SK-N-SH treated with all-trans-retinoic acid at 6 μM for 48 hours (cell line): ENCODE measurements around the gene UNC5B.

Experiments used
- ATAC-seq: fragments of 200-7000 bp; cut with Tn5 transposase; 3 replicates; pipeline ENCODE4 v1.9.1; 2020; ENCODE audit warnings: mild to moderate bottlenecking, moderate library complexity
- ARNTL ChIP-seq: fragments of 450-650 bp; formaldehyde crosslinking; IDR thresholded peaks from 2 replicates; pipeline ENCODE4 v1.5.0; 2020; ENCODE audit warnings: low read depth, mild to moderate bottlenecking, moderate library complexity, borderline replicate concordance
- BACH2 ChIP-seq: fragments of 250-450 bp; sonication (Bioruptor Pico); IDR thresholded peaks from 2 replicates; pipeline ENCODE4 v1.9.0; 2021; ENCODE audit warnings: mild to moderate bottlenecking, borderline replicate concordance
- CSDC2 ChIP-seq: fragments of 250-450 bp; sonication (Bioruptor Pico); IDR thresholded peaks from 2 replicates; pipeline ENCODE4 v1.5.0; 2020; ENCODE audit warnings: mild to moderate bottlenecking, moderate library complexity
- ISL1 ChIP-seq: fragments of 250-450 bp; sonication (Bioruptor Pico); IDR thresholded peaks from 2 replicates; pipeline ENCODE4 v2.1.2; 2022; ENCODE audit warnings: mild to moderate bottlenecking, moderate library complexity
- OSR1 ChIP-seq: fragments of 250-450 bp; sonication (Bioruptor Pico); IDR thresholded peaks from 2 replicates; pipeline ENCODE4 v1.8.0; 2022; ENCODE audit warnings: moderate library complexity, mild to moderate bottlenecking, inconsistent platforms
- PPARA ChIP-seq: fragments of 250-450 bp; sonication (Bioruptor Pico); IDR thresholded peaks from 2 replicates; pipeline ENCODE4 v1.5.0; 2020; ENCODE audit warnings: mild to moderate bottlenecking, borderline replicate concordance
- RARB ChIP-seq: fragments of 250-450 bp; sonication (Bioruptor Pico); IDR thresholded peaks from 2 replicates; pipeline ENCODE4 v1.8.0; 2021; ENCODE audit warnings: mild to moderate bottlenecking, moderate library complexity
- SNAI2 ChIP-seq: fragments of 250-450 bp; sonication (Bioruptor Pico); IDR thresholded peaks from 2 replicates; pipeline ENCODE4 v1.5.0; 2020; ENCODE audit warnings: mild to moderate bottlenecking, moderate library complexity
- TOX ChIP-seq: fragments of 250-450 bp; sonication (Bioruptor Pico); IDR thresholded peaks from 2 replicates; pipeline ENCODE4 v1.8.0; 2021; ENCODE audit warnings: mild to moderate bottlenecking, moderate library complexity, borderline replicate concordance
- ZFP3 ChIP-seq: fragments of 250-450 bp; sonication (Bioruptor Pico); IDR thresholded peaks from 2 replicates; pipeline ENCODE4 v1.5.0; 2020; ENCODE audit warnings: mild to moderate bottlenecking, moderate library complexity
- ZFP30 ChIP-seq: fragments of 450-650 bp; formaldehyde crosslinking; IDR thresholded peaks from 2 replicates; pipeline ENCODE4 v1.5.0; 2022; ENCODE audit warnings: mild to moderate bottlenecking, moderate library complexity
- ZNF565 ChIP-seq: fragments of 450-650 bp; formaldehyde crosslinking; conservative IDR thresholded peaks from 2 replicates; pipeline ENCODE4 v1.5.0; 2020; ENCODE audit warnings: low read depth, mild to moderate bottlenecking, moderate library complexity
- ZNF70 ChIP-seq: fragments of 450-650 bp; formaldehyde crosslinking; IDR thresholded peaks from 2 replicates; pipeline ENCODE4 v1.5.0; 2020; ENCODE audit warnings: mild to moderate bottlenecking, moderate library complexity
- ZNF8 ChIP-seq: fragments of 450-650 bp; formaldehyde crosslinking; IDR thresholded peaks from 2 replicates; pipeline ENCODE4 v1.5.0; 2020; ENCODE audit warnings: mild to moderate bottlenecking, moderate library complexity
- TF ChIP-seq, protein P1 (sequence below): fragments of 250-450 bp; sonication (Bioruptor Pico); IDR thresholded peaks from 2 replicates; pipeline ENCODE4 v1.5.0; 2020; ENCODE audit warnings: mild to moderate bottlenecking, moderate library complexity
- TF ChIP-seq, protein P2 (sequence below): fragments of 250-450 bp; sonication (Bioruptor Pico); IDR thresholded peaks from 2 replicates; pipeline ENCODE4 v1.8.0; 2021; ENCODE audit warnings: low read depth, mild to moderate bottlenecking, moderate library complexity, borderline replicate concordance
- TF ChIP-seq, protein P3 (sequence below): fragments of 250-450 bp; sonication (Bioruptor Pico); IDR thresholded peaks from 2 replicates; pipeline ENCODE4 v1.5.1; 2020; ENCODE audit warnings: low read depth, mild to moderate bottlenecking, moderate library complexity
- TF ChIP-seq, protein P4 (sequence below): fragments of 250-450 bp; sonication (Bioruptor Pico); IDR thresholded peaks from 2 replicates; pipeline ENCODE4 v1.8.0; 2020; ENCODE audit warnings: mild to moderate bottlenecking, moderate library complexity, borderline replicate concordance
- TF ChIP-seq, protein P5 (sequence below): fragments of 250-450 bp; sonication (Bioruptor Pico); IDR thresholded peaks from 2 replicates; pipeline ENCODE4 v1.5.1; 2021; ENCODE audit warnings: mild to moderate bottlenecking, moderate library complexity

Gene UNC5B

DNA sequence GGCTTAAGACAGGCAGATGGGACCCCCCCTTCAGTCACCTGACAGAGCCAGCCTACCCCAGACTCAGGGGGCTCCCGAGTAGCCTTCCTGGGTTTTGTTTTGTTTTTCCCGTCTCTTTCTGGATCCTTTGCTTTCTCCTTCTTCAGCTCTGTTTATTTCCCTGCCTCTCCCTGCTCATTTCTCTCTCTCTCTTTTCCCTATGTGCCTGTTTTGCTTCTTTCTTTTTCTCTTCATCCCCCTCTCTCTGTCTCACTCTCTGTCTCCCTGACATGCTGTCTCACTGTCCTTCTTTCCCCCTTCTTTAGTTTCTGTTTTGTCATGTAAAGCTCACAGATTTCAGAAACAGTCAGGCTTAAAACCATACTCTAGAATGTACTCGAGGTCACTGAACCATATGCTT is 68.5 kb downstream of the UNC5B start (continued):
- TF ChIP-seq, protein P1, sequence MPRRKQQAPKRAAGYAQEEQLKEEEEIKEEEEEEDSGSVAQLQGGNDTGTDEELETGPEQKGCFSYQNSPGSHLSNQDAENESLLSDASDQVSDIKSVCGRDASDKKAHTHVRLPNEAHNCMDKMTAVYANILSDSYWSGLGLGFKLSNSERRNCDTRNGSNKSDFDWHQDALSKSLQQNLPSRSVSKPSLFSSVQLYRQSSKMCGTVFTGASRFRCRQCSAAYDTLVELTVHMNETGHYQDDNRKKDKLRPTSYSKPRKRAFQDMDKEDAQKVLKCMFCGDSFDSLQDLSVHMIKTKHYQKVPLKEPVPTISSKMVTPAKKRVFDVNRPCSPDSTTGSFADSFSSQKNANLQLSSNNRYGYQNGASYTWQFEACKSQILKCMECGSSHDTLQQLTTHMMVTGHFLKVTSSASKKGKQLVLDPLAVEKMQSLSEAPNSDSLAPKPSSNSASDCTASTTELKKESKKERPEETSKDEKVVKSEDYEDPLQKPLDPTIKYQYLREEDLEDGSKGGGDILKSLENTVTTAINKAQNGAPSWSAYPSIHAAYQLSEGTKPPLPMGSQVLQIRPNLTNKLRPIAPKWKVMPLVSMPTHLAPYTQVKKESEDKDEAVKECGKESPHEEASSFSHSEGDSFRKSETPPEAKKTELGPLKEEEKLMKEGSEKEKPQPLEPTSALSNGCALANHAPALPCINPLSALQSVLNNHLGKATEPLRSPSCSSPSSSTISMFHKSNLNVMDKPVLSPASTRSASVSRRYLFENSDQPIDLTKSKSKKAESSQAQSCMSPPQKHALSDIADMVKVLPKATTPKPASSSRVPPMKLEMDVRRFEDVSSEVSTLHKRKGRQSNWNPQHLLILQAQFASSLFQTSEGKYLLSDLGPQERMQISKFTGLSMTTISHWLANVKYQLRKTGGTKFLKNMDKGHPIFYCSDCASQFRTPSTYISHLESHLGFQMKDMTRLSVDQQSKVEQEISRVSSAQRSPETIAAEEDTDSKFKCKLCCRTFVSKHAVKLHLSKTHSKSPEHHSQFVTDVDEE (CRISPR knock-in tag): no peak
- TF ChIP-seq ZNF8 (CRISPR knock-in tag) (no peak), CSDC2 (CRISPR knock-in tag) (no peak), ZFP30 (CRISPR knock-in tag) (no peak), ARNTL (CRISPR knock-in tag) (no peak), ISL1 (CRISPR knock-in tag) (no peak)
- TF ChIP-seq, protein P2, sequence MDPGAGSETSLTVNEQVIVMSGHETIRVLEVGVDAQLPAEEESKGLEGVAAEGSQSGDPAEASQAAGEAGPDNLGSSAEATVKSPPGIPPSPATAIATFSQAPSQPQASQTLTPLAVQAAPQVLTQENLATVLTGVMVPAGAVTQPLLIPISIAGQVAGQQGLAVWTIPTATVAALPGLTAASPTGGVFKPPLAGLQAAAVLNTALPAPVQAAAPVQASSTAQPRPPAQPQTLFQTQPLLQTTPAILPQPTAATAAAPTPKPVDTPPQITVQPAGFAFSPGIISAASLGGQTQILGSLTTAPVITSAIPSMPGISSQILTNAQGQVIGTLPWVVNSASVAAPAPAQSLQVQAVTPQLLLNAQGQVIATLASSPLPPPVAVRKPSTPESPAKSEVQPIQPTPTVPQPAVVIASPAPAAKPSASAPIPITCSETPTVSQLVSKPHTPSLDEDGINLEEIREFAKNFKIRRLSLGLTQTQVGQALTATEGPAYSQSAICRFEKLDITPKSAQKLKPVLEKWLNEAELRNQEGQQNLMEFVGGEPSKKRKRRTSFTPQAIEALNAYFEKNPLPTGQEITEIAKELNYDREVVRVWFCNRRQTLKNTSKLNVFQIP (CRISPR knock-in tag): no peak
- TF ChIP-seq, all 23 proteins: peak for 0

DNA sequence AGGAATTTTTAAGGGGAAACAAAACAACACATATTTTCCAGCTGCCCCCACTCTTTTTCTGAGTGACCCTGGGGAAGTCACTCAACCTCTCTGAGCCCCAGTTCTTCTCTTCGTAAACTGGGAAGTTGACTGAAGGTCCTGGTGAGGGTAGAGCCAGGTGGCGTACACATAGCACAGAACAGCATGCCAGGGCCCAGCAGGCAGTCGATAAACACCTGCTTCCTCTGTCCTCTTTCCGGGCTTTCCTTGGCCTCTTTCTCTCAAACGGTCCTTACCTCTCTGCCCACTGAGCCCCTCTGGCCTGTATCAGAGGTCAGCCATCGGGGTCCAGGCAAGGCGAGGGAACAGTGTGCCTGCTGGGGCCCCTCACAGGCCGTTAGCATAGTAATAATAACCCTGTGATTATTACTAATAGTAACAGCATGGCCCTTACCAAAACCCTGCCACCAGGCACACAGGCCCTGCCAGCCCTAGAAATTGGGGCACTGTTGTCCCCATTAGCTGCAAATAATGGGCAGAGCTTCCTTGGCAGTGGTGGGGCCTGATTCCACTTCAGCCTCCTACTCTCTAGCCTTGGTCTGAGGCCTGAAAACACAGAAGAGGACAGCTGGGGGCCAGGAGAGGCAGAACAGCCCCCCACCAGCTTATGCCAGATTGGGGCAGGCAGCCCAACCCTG is 69.4 kb downstream of the UNC5B start:
- TF ChIP-seq RARB (CRISPR knock-in tag) (no peak), ZFP30 (CRISPR knock-in tag) (no peak)
- TF ChIP-seq, all 23 proteins: peak for 0
- ATAC-seq: no peak

DNA sequence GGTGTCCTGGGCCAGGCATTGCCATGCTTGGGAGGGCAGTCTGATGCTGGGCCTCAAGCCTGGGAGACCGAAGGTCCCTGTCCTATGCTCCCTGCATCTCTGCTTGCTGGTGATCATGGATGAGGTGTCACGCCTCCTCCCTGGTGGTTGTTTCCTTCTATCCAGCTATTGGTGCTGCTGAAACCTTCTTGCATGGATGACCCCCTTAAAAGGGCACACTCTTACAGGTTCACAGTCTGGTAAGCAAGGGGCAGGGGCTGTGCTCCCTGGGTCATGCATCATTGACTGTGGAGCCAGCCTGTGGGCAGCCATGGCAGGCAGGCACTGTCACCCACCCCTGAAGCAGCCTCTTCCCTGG is 69.9 kb downstream of the UNC5B start:
- no peak for ATAC-seq
- TF ChIP-seq ZFP3 (CRISPR knock-in tag): no peak
- no peak for TF ChIP-seq ZNF565 (CRISPR knock-in tag)
- TF ChIP-seq ZFP30 (CRISPR knock-in tag): no peak
- TF ChIP-seq, protein P3, sequence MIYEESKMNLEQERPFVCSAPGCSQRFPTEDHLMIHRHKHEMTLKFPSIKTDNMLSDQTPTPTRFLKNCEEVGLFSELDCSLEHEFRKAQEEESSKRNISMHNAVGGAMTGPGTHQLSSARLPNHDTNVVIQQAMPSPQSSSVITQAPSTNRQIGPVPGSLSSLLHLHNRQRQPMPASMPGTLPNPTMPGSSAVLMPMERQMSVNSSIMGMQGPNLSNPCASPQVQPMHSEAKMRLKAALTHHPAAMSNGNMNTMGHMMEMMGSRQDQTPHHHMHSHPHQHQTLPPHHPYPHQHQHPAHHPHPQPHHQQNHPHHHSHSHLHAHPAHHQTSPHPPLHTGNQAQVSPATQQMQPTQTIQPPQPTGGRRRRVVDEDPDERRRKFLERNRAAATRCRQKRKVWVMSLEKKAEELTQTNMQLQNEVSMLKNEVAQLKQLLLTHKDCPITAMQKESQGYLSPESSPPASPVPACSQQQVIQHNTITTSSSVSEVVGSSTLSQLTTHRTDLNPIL (CRISPR knock-in tag): no peak
- no peak for TF ChIP-seq ARNTL (CRISPR knock-in tag)
- TF ChIP-seq PPARA (CRISPR knock-in tag): no peak
- no peak for TF ChIP-seq OSR1 (CRISPR knock-in tag)

DNA sequence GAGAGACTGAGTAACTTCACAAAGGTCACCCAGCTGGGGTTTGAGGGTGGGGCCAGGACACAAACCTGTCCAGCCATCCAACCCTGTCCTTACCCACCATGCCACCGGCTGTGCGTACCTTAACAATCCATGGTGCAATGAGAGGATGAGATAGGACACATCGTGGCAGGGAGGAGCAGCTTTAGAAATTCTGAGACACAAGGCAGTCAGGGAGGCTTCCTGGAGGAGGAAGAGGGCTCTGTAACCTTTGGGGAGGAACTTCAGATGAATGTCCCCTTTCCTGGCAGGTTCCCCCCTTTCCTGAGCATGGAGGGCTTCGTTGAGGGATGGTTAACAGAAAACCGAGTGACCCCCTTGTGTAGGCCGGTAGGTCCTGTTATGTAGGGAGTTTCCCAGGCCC is 71.0 kb downstream of the UNC5B start:
- TF ChIP-seq, protein P3 (CRISPR knock-in tag): no peak
- TF ChIP-seq ZFP30 (CRISPR knock-in tag): no peak
- TF ChIP-seq CSDC2 (CRISPR knock-in tag): no peak
- no peak for TF ChIP-seq BACH2 (CRISPR knock-in tag)
- TF ChIP-seq, protein P4, sequence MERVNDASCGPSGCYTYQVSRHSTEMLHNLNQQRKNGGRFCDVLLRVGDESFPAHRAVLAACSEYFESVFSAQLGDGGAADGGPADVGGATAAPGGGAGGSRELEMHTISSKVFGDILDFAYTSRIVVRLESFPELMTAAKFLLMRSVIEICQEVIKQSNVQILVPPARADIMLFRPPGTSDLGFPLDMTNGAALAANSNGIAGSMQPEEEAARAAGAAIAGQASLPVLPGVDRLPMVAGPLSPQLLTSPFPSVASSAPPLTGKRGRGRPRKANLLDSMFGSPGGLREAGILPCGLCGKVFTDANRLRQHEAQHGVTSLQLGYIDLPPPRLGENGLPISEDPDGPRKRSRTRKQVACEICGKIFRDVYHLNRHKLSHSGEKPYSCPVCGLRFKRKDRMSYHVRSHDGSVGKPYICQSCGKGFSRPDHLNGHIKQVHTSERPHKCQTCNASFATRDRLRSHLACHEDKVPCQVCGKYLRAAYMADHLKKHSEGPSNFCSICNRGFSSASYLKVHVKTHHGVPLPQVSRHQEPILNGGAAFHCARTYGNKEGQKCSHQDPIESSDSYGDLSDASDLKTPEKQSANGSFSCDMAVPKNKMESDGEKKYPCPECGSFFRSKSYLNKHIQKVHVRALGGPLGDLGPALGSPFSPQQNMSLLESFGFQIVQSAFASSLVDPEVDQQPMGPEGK (CRISPR knock-in tag): no peak
- TF ChIP-seq, protein P1 (CRISPR knock-in tag): no peak
- no peak for TF ChIP-seq OSR1 (CRISPR knock-in tag)
- TF ChIP-seq ZNF565 (CRISPR knock-in tag): no peak
- no peak for TF ChIP-seq TOX (CRISPR knock-in tag)
- no peak for TF ChIP-seq ZNF70 (CRISPR knock-in tag)
- TF ChIP-seq ZFP3 (CRISPR knock-in tag): no peak
- TF ChIP-seq ARNTL (CRISPR knock-in tag): no peak
- no peak for TF ChIP-seq SNAI2
- no peak for TF ChIP-seq RARB (CRISPR knock-in tag)
- TF ChIP-seq, protein P5, sequence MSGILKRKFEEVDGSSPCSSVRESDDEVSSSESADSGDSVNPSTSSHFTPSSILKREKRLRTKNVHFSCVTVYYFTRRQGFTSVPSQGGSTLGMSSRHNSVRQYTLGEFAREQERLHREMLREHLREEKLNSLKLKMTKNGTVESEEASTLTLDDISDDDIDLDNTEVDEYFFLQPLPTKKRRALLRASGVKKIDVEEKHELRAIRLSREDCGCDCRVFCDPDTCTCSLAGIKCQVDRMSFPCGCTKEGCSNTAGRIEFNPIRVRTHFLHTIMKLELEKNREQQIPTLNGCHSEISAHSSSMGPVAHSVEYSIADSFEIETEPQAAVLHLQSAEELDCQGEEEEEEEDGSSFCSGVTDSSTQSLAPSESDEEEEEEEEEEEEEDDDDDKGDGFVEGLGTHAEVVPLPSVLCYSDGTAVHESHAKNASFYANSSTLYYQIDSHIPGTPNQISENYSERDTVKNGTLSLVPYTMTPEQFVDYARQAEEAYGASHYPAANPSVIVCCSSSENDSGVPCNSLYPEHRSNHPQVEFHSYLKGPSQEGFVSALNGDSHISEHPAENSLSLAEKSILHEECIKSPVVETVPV (CRISPR knock-in tag): no peak
- no peak for ATAC-seq
